ENCODE results near the gene RCOR1. TPM values are rescaled to one million over a fixed set of nuclear protein-coding genes. Genes with fewer than 3 reads are reported as not detected.

The RCOR1 gene
- total RNA-seq, 1 experiment from 2014 or later, result 25.4 TPM

DNA sequence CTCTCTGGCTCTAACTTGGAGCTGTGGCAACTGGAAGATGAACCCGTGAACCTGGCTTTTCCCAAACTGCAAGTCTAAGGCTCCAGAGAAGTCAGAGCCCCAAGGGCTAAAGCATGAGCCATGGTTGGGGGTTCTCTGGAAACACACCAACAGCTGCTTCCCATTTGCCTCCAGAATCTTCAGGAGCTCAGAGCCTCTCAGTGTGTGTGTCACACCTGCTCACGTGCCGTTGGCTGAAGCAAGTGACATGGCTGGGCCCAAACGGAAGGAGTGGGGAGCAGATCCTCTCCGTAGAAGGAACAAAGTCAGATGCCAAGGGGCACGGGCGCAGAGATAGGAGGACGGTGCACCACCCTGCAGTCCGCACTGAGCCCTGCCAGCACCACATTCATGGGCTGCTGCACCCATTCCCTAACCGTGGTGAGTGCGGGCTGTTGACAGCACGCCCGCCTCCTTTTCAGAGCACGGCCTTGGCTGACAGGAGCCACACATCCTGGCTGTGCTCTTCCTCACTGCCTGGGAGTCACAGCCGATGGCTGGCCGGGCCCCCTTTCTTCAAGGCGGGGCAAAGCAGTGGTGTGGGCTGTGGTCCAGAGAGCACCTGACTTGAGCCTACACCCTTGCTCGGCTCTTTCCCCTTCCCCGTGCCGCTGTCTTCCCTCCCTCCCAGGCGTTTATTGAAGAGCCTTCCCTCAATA lies 168.2 kb downstream of the RCOR1 start (continued):
- TF ChIP-seq, protein P1, sequence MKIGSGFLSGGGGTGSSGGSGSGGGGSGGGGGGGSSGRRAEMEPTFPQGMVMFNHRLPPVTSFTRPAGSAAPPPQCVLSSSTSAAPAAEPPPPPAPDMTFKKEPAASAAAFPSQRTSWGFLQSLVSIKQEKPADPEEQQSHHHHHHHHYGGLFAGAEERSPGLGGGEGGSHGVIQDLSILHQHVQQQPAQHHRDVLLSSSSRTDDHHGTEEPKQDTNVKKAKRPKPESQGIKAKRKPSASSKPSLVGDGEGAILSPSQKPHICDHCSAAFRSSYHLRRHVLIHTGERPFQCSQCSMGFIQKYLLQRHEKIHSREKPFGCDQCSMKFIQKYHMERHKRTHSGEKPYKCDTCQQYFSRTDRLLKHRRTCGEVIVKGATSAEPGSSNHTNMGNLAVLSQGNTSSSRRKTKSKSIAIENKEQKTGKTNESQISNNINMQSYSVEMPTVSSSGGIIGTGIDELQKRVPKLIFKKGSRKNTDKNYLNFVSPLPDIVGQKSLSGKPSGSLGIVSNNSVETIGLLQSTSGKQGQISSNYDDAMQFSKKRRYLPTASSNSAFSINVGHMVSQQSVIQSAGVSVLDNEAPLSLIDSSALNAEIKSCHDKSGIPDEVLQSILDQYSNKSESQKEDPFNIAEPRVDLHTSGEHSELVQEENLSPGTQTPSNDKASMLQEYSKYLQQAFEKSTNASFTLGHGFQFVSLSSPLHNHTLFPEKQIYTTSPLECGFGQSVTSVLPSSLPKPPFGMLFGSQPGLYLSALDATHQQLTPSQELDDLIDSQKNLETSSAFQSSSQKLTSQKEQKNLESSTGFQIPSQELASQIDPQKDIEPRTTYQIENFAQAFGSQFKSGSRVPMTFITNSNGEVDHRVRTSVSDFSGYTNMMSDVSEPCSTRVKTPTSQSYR (CRISPR knock-in tag; IDR thresholded peaks at IDR 0.05), result no peak
- TF ChIP-seq, protein P2, sequence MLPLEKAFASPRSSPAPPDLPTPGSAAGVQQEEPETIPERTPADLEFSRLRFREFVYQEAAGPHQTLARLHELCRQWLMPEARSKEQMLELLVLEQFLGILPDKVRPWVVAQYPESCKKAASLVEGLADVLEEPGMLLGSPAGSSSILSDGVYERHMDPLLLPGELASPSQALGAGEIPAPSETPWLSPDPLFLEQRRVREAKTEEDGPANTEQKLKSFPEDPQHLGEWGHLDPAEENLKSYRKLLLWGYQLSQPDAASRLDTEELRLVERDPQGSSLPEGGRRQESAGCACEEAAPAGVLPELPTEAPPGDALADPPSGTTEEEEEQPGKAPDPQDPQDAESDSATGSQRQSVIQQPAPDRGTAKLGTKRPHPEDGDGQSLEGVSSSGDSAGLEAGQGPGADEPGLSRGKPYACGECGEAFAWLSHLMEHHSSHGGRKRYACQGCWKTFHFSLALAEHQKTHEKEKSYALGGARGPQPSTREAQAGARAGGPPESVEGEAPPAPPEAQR (CRISPR knock-in tag; IDR thresholded peaks at IDR 0.05), result no peak
- no peak for TF ChIP-seq AR (CRISPR knock-in tag; IDR thresholded peaks at IDR 0.05)
- TF ChIP-seq IRF2 (CRISPR knock-in tag; IDR thresholded peaks at IDR 0.05; ENCODE audit: borderline replicate concordance, low read depth), result no peak
- TF ChIP-seq JAZF1 (CRISPR knock-in tag; IDR thresholded peaks at IDR 0.05), result no peak
- no peak for TF ChIP-seq ZNF423 (CRISPR knock-in tag; IDR thresholded peaks at IDR 0.05)
- no peak for TF ChIP-seq ESRRA (CRISPR knock-in tag; IDR thresholded peaks at IDR 0.05; ENCODE audit: borderline replicate concordance)
- no peak for TF ChIP-seq RORB (CRISPR knock-in tag; IDR thresholded peaks at IDR 0.05)
- TF ChIP-seq E2F1 (CRISPR knock-in tag; IDR thresholded peaks at IDR 0.05), result no peak
- TF ChIP-seq PREB (CRISPR knock-in tag; IDR thresholded peaks at IDR 0.05; ENCODE audit: borderline replicate concordance), result no peak

GRCh38 chr14:102761206-102761605 lies 168.8 kb downstream of the RCOR1 start:
- CTCF ChIA-PET, result interaction anchor here (0.7 to 3.7 kb wide), 6 partner anchors 12 to 237 kb away, joined by 3 to 33 read pairs (median 6); no protein-coding TSS in a partner anchor

GRCh38 chr14:102764220-102764671 lies 171.8 kb downstream of the RCOR1 start:
- ATAC-seq, result no peak
- CTCF ChIA-PET, result interaction anchor here (1.4 to 1.5 kb wide), 2 partner anchors 9 to 70 kb away, joined by 6 read pairs; no protein-coding TSS in a partner anchor
- TF ChIP-seq CREM (CRISPR knock-in tag; IDR thresholded peaks at IDR 0.05), result no peak
- TF ChIP-seq, protein P1 (CRISPR knock-in tag; IDR thresholded peaks at IDR 0.05), result no peak
- no peak for TF ChIP-seq NR1H2 (CRISPR knock-in tag; IDR thresholded peaks at IDR 0.05)
- no peak for TF ChIP-seq PREB (CRISPR knock-in tag; IDR thresholded peaks at IDR 0.05; ENCODE audit: borderline replicate concordance)
- TF ChIP-seq TEAD4 (CRISPR knock-in tag; IDR thresholded peaks at IDR 0.05), result no peak
- no peak for TF ChIP-seq ZNF416 (CRISPR knock-in tag; IDR thresholded peaks at IDR 0.05)
- TF ChIP-seq, protein P3, sequence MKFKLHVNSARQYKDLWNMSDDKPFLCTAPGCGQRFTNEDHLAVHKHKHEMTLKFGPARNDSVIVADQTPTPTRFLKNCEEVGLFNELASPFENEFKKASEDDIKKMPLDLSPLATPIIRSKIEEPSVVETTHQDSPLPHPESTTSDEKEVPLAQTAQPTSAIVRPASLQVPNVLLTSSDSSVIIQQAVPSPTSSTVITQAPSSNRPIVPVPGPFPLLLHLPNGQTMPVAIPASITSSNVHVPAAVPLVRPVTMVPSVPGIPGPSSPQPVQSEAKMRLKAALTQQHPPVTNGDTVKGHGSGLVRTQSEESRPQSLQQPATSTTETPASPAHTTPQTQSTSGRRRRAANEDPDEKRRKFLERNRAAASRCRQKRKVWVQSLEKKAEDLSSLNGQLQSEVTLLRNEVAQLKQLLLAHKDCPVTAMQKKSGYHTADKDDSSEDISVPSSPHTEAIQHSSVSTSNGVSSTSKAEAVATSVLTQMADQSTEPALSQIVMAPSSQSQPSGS (CRISPR knock-in tag; IDR thresholded peaks at IDR 0.05; ENCODE audit: borderline replicate concordance, low read depth), result no peak

More at GRCh38 chr14:102761206-102761605, 168.8 kb downstream of the RCOR1 start:
- POLR2A ChIA-PET, result no interaction called here
- no peak overlapping the region for H3K4me3 Mint-ChIP-seq
- ATAC-seq, result no peak
- no peak for TF ChIP-seq GTF2I (CRISPR knock-in tag; conservative IDR thresholded peaks at IDR 0.05)
- 0 out of 2 replicates have a peak, but pooled peaks have one; percentile 10 for TF ChIP-seq SP1 (CRISPR knock-in tag; conservative IDR thresholded peaks at IDR 0.05)
- no peaks in the 10 kb centered on the region for H3K27me3 Mint-ChIP-seq (ENCODE audit: low read depth)
- no peaks in the 10 kb centered on the region; the same call in 1 of the 2 replicates for H3K9me3 Mint-ChIP-seq
- peaks cover 32% of the 10 kb centered on the region for H3K4me1 Mint-ChIP-seq
- no peak for DNase-seq (ENCODE audit: low spot score)
- no peak overlapping the region; the same call in 1 of the 2 replicates for H3K27ac Mint-ChIP-seq
- H3K36me3 Mint-ChIP-seq, result no peaks in the 10 kb centered on the region

More at GRCh38 chr14:102764220-102764671, 171.8 kb downstream of the RCOR1 start:
- Mint-ChIP-seq H3K36me3 (no peaks in the 10 kb centered on the region), H3K27me3 (ENCODE audit: low read depth) (no peaks in the 10 kb centered on the region), H3K27ac (no peak overlapping the region), H3K4me1 (peaks cover 30% of the 10 kb centered on the region), H3K4me3 (no peak overlapping the region), H3K9me3 (no peaks in the 10 kb centered on the region)
- no peak for DNase-seq (ENCODE audit: low spot score)
- POLR2A ChIA-PET, result no interaction called here
